Measurements from ENCODE around the gene ZNF467.
A peak's percentile ranks its signal among the peaks of the same experiment; 100 is the strongest.

Gene ZNF467

DNA sequence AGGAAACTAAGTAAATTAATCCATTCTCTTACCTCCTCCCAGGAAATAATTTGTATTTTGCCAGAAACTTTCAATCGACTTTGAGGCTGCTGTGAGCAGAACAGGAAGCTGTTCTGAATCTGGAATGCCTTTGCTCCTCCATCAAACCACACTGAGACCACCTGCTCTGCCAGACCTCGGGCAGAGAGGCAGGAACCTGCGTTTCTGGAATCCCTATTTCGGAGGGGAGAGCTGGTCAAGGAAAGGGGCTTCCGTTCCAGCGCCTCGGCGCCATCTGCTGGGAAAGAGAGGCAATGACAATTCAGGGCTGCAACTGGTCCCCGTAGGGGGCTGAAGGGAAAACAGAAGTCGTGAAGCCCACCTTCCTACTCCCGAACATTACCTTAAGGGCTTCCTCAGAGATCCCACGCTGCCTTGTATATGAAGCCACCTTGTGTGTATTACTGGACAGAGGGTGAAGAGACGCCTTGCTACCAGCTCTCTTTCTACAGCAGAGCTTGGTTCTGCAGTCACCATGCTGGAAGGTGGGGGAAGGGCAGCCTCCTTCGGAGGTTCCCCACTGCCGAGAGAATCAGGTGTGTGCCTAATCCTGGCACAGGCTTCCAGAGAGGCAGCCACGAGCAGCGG lies 31.2 kb downstream of the ZNF467 start:
- DNase-seq = peak; percentile 85

DNA sequence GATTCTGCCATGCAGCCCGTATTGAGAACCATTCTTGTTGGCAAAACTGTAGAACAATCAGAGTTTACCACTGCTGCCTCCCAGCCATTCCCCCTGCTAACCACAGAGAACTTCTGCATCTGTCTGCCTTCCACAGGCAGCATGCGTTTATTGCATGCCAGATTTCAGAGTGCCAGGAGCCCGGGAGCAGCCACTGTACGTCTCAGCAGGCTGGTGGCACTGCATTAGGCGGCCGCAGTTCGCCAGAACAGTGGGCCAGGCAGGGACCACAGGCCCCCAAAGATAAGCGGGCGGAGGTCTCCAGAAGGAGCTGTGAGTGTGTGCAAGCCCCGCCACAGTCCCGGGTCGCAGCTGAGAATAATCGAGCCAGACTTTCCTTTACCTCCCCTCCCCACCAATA lies 31.8 kb downstream of the ZNF467 start:
- peak; percentile 40 for DNase-seq

DNA sequence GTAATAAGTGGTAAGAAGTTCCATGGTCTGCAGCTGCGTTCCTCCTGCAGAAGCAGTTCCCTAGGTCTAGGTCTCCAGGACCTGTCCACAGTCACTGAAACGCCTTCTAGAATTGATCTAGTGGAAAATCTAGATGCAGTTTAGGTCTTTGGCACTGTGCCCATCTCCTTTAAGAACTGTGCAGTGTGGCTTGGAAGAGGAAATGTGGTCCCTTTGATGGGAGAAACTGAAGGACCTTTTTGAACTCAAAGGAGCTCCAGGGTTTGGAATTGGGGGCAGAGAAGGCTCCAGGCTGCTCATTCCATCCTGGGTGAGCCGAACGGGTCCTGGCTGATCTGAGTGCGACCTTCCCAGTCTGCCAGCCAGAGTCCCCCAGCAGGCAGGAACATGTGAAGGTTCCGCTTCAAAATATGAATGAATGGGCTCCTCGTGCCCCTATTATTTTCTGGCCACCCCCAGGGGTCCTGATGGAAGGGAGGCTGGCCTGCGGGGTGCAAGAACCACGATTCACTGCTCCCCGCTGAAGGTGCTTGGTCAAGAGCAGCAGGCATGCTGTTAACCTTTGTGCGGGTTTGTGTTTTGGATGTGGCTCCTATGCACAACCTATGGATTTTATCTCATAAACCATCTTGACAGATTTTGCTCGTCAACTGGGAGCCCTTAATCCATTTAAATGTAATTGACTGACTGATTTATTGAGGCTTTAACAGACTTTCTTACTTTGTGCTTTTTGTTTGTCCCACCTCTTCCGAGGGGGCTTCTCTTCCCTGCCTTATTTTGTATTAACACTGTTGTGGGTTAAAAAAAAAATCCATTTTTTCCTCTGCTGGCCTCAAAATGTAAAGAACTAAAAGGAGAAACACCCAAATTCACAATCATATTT lies 36.7 kb downstream of the ZNF467 start:
- DNase-seq = no peak

DNA sequence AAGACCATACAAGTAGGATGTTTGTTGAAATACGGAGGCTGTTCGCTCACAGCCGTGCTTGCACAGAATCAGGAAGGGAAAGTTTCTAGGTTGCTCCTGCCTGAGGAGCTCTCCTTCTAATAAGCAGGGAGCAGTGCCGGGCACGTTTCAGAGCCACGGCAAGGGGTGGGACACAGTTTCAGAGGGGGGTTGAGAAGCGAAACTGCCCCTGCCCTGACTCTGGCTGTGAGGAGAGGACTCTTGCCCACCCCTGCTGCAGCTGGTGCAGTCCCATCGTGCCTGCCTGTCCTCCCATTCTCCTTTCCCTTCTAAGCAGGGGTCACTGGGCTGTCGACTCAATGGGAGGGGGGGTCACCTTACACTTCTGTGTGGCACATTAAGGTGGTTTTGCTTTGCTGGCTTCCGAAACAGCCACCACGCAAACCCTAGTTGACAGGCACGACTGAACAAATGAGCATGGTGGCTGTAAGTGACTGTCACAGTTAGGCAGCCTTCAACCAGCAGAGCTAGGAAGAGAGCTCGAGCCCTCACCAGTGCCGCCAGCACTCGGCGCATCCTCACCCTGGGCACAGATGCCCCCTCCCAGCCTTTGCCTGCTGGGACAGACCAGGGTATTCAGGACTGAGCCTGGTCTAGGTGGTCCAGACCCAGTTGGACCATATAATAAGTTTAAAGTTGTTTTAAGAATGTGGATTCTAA lies 37.5 kb downstream of the ZNF467 start:
- DNase-seq = peak; percentile 36

DNA sequence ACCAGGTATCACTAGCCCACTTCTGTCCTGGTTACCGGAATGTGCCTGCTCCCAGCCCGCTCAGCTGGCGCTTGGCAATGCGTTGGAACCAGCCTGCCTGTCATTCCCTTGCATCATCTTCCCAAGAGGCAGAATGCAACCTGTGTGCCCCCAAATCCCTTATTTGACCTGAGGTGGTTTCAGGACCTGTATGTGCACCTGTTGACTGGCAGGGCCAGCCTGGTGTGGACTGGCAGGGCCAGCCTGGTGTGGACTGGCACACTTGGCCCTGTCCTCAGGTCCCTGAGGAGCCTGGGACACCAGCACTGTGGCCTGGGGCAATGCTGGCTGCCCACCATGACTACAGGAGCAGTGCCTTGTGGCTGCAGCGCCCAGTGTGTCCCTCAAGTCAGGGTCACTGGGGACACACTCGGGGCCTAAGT lies 38.2 kb downstream of the ZNF467 start:
- DNase-seq = no peak

DNA sequence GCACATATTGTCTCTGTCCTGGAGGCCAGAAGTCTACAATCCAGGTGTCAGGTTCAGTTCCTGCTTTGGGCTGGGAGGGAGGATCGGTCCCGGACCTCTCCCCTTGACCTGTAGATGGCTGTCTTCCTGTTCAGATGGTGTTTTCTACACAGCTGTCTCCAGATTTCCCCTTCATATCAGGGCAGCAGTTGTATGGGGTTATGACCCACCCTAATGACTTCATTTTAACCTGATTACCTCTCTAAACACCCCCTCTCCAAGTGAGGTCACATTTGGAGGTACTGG lies 38.7 kb downstream of the ZNF467 start:
- no peak for DNase-seq

DNA sequence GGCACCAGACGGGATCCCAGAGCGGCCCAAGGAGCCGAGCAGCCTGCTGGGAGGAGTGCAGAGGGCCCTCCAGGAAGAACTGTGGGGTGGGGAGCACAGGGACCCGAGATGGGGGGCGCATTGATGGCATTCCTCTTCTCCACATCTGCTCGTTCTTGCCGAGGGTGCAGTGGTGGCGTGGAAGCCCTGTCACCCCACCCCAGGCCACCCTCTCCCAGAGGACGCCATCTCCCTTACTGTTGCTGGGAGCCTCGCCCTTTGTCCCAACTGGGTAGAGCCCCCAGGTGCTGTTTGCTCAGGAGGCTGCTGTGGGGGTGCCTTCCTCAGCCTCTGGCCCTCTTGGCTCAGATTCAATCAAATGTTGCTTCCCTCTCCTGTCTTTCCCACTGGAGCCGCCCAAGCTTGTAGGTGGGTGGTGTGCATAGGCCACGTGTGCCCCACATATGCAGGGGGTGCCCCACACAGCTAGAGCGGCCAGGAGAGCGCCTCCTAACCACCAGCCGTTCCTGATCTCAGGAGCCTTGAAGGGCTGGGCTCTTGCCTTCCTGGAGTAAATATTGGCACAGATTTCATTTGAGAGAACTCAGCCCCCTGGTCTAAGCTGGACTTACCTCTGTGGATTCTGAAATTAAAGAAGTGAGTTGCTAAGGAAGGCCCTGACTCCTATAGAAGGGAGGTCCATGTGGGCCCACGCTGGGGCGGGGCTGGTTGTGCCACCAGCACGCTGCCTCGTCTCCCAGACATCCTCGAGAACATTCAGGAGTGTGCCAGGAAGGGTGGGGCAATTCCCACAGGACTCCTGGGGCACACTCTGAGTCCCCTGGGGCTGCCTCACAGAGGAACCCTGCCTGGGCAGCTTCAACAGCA lies 39.2 kb downstream of the ZNF467 start:
- no peak for DNase-seq

DNA sequence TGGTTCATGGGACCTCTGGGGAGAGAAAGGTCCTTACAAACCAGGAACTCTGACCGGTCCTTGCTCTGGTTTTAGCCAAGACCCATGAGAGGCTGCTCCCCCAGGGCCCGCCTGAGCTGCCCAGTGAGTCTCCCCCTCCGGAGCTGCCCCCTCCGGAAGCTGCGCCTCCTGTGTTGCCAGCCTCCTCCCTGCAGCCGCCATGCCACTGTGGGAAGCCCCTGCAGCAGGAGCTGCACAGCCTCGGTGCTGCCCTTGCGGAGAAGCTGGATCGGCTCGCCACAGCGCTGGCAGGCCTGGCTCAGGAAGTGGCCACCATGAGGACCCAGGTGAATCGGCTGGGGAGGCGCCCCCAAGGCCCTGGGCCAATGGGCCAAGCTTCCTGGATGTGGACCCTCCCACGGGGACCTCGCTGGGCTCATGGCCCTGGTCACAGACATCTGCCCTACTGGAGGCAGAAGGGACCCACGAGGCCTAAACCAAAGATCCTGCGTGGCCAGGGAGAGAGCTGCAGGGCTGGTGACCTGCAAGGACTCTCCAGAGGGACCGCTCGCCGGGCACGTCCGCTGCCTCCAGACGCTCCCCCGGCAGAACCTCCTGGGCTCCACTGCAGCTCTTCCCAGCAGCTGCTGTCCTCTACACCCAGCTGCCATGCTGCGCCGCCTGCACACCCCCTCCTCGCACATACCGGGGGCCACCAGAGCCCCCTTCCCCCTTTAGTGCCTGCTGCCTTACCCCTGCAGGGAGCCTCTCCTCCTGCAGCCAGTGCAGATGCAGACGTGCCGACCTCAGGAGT lies 40.1 kb downstream of the ZNF467 start:
- DNase-seq = no peak

DNA sequence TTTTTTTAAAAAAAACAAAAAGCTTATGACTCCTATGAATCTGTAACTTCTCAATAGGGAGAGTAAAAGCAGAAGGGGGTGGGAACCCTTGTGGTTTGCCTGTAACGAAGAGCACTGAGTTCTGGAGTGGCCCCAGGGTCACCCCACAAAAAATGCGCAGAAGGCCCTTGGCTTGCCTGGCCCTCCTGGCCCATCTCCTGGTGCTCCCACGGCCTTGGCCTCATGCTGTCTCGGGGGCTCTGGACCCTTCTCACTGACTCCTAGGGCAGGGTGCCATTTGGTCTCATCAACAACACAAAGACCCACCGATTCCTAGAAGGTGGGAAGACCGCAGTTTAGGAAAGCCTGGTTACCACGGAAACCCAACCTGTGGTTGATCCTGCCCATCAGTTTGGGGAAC lies 40.8 kb downstream of the ZNF467 start:
- no peak for DNase-seq

DNA sequence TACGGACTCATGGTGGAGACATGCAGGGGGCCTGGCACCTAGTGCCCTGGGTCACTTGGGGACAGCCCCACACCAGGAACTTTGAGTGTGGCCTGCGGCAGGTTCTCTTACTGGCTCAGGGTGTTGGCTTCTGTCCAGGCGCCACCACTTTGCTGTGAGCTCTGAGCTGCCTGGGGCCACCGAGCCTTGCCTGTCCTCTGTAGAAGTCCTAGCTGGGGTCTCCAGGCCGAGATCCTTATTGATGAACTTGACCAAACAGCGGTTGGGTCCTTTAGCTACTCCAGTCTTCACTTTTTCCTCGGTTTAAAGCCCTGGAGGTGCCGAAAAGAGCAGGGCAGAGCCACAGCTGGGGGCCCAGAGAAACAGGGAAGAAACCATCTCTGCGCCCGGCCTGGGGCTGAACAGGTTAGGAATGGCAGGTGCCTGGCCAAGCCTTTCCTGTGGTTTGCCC lies 41.3 kb downstream of the ZNF467 start:
- no peak for DNase-seq

DNA sequence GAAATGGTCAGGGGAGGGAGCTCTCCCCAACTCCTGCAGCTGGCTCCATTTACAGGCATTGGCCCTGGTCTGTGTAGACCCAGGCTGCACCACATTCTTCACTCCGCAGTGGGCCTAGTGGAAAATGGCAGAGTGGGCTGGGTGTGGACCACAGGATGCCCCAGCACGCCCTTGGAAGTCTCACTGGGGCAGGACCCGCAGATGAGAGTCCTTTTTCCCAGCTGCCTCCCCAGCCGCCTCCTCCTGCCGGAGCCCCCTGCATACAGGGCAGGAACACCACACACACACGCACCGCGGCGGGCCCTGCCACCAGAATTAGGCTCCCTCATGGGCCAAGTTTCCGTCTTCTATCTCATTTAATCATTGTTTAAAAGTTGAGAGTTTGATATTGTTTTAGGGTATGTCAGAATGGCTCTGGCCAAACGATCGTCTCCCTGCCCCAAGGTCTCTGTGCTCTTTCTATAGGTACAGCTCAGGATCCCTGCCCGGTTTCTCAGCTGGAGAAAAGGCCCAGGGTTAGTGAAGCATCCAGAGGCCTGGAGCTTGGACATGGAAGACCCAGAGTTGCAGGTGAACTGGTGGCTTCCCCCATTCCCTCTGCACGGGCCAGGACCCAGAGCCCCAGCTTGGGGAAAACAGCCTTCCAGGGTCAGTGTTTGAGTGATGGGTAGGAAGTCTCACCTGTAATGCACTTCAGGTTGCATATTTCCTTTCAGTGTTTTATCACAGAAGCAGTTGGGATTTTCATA lies 42.0 kb downstream of the ZNF467 start:
- no peak for DNase-seq

DNA sequence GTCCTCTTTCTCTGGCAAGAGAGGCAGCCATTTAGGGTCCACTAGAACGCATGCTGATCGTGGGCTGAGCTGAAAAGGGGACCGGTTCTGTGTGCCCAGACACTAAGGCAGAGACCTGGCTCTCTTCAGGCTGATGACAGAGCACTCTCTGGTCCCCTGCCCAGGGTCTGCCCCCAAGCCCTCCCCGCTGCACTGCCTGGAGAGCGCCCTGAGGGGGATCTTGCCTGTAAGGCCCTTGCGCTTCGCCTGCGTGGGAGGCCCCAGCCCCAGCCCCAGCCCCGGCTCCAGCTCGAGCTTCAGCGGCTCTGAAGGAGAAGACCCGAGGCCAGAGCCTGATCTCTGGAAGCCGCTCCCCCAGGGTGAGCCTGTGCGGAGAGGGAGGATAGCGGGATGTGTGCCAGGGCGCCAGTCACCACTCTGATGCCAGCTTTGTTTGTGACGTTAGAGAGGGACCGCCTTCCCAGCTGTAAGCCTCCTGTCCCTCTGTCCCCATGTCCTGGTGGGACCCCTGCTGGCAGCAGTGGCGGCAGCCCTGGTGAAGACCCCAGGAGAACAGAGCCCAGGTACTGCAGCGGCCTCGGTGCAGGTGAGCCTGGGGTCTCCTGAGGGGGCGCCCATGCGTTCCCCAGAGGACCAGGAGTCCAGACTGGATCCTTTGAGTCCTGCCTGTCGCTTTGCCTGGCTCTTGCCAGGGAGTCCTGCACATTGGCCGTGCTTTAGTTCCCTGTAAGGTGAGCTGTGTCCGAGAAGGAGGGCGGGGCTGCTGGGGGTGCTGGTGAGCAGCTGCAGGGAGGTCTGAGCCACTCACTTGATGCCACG lies 43.2 kb downstream of the ZNF467 start:
- DNase-seq = no peak

DNA sequence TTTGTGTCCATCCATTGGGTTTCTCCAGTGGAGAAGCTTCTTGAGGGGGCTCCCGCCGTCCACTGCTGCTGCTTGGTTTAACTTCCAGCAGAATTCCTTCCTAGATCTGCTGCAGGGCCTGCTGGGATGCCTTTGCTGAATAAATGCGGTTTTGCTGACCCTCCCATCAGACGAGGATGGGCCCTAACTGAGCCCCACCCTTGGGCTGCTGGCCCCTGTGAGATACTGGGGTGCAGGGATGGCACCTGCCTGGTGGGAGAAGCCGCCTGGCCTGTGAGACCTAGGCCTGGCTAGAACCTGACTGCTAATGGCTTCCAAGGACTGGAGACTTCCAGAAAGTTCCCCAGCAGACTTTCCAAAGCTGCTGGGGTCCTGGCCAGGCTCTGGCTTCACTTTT lies 43.8 kb downstream of the ZNF467 start:
- DNase-seq = no peak

DNA sequence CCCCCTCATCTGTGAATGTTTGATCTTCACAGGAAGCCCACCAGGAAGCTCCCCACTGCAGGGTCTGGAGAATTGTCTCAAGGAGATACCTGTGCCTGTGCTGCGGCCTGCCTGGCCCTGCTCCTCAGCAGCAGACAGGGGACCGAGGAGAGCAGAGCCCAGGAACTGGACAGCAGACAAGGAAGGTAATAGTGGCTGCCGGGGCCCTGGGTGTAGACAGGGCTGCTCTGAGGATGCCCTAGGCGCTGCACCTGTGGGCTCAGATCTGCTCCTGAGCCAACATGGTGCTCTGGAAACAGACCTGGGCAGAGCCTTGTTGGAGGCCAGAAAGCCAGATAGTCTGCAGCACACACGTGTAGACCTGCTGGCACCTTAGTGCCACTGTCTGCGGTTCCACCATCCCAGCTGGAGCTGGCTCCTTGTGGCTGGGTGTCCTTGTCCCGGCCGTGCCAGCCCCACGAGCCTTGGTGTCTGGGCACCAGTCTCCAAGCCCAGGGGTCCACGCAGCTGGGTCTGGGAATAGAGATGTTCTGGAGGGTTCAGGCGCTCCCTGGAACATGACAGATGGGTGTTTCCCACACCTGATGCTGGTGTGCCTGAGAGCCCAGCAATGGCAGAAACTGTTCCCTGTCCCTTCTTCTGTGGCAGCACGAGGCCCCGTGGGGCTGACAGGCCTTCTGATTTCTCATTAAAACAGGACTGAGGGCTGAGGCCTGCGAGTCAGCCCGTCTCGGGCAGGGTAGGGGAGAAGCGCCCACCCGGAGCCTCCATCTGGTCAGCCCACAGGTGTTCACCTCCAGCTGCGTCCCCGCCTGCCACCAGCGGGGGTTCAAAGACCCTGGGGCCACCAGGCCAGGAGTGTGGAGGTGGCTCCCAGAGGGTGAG lies 44.7 kb downstream of the ZNF467 start:
- DNase-seq = no peak

DNA sequence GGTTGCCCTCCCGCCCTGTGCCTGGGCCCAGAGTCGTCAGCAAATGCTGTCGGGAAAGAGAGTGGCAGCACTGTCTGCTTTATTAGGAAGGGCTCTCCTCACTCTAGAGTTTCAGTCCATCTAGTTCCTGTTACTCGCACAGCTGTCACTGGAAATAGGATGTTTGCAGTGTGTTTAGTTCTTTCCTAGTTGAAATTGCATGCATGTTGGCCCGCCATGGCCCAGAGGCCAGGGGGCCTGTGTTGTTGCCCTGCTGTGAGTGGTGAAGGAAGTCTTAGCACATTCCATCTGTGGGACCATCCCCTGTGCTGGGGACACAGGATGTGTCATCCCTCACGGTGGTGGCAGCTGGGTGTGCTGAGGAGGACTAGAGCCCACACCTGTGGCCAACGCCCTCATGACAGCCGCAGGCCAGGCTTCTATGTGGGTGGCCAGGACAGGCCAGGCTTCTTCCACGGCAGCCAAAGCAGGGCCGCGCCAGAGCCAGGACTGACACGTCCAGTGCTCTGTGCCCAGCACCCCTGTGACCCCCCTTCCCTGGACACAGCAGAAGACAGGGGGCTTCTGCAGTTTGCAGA lies 45.4 kb downstream of the ZNF467 start:
- no peak for DNase-seq

DNA sequence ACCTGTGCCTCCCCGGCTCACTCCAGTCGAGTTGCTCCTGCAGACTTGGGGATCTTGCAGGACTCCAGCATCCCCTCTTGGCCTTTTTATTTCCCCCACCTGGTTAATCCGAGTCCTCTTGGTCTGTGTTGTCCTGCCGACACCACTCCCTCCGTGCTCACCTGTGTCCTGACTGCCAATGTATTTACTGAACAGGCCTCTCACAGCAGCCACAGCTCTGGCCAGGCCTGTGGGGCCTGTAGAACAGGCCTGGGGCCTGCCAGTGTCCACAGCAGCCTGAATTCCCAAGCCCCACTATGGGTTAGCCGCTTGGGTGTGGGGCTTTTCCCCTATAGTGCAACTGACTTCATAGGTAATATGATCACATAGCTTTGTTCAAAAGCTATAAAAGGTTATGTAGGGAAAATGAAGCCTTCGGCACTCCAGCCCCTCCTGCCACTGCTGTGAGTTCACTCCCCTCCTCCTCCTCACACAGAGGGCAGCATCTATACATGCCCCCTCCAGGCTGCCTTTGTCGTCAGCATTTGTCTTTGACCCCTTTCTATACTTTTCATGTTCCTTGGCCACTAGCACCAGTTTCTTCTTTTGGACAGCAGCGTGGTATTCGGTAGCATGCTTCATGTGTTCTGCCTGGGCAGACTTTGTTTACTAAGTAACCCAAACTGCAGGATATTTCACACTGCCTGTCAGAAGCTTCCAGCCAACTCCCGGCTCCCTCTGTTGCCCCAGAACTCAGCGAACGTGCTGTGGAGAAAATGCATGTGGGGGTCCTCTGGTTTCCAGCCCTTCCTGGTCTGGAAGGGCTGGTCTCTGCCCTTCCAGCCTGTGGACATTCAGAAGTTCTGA lies 46.1 kb downstream of the ZNF467 start:
- no peak for DNase-seq

DNA sequence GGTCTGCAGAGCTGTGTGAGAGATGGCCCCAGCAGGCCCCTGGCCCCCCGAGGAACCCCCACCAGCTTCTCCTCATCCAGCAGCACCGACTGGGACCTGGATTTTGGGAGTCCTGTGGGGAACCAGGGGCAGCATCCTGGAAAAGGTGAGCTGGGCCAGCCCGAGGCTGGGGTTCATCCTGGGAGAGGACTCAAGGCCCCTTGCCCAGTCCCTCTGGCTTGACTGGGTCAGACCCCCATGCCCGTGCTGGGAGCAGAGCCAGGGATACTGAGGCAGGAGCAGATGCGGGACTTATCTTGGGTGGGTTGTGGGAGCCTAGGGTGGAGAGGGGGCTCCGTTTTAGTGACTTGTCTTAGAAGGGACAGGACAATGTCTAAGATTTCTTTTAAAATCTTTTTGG lies 47.5 kb downstream of the ZNF467 start:
- DNase-seq = no peak

DNA sequence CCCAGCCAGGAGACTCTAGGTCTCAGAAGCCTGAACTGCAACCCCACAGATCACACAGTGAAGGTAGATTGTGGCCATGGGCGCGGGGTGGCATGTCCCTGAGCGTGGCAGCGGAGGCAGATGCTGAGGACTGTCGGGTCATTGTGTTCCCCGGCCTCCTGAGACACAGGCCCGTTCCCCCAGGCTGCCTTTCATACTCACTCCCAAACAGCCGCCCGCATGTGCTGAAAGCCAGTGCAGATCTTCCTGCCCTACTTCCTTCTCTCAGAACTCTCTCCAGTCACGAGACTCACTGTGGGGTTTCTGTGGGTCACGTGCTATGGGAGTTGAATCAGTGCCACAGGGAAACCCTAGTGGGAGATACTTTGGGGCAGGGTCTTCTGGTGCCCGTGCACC lies 48.0 kb downstream of the ZNF467 start:
- DNase-seq = no peak
